Activated CD4-positive, alpha-beta T cell treated with anti-CD3 and anti-CD28 coated beads, Interleukin-2, amount 10 ng/mL, durations not matched to agents 24 days and 14 days (primary cell): ENCODE measurements around the gene KCNMB2. TPM values are rescaled to one million over a fixed set of nuclear protein-coding genes. Genes with fewer than 3 reads are reported as not detected.

ENCODE experiments used
- DNase-seq: peaks from one replicate; pipeline ENCODE4 v3.0.0; 2022
- H3K27ac Mint-ChIP-seq: one replicate; pipeline ENCODE4 v1.8.0; 2022; ENCODE audit warnings: mild to moderate bottlenecking, mixed read lengths
- H3K27me3 Mint-ChIP-seq: one replicate; pipeline ENCODE4 v1.8.0; 2022; ENCODE audit warnings: mixed read lengths
- H3K36me3 Mint-ChIP-seq: one replicate; pipeline ENCODE4 v1.8.0; 2022; ENCODE audit warnings: low read depth, mild to moderate bottlenecking, mixed read lengths
- H3K4me1 Mint-ChIP-seq: one replicate; pipeline ENCODE4 v1.8.0; 2021; ENCODE audit warnings: mixed read lengths
- H3K4me3 Mint-ChIP-seq: one replicate; pipeline ENCODE4 v1.8.0; 2022; ENCODE audit warnings: mild to moderate bottlenecking, moderate library complexity, mixed read lengths
- H3K9me3 Mint-ChIP-seq: one replicate; pipeline ENCODE4 v1.8.0; 2021; ENCODE audit warnings: mixed read lengths
- intact Hi-C: fragments of 100-400 bp; cut with micrococcal nuclease; formaldehyde crosslinking; loops from one replicate; pipeline ENCODE4 v1.15.1; 2023
- total RNA-seq: library from RNA; stranded (reverse); gene quantifications from 2 replicates; pipeline ENCODE4 v1.2.3, GENCODE V29; 2022

The KCNMB2 gene
- total RNA-seq, 1 donor from 2014 or later, result not detected

DNA sequence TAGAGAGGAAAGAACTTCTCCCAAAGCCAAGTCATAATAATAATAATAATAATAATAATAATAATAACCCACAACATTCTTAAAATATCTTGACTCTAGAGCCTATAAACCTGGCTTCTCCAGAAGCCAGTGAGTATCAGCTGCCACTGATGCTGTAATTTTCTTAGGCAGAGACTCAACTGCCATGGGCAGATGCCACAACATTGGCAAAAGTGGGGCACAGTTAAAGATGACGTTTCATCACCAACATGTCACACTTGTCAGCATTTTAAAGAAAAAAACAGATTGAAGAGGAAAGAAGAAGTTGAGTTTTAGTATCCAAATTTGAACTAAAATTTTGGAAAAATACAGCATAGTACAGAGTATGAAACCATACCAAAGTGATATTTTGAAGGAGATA lies 270.4 kb downstream of the KCNMB2 start:
- Mint-ChIP-seq H3K9me3 (no peaks in the 10 kb centered on the region), H3K4me1 (no peaks in the 10 kb centered on the region), H3K4me3 (no peak overlapping the region), H3K27ac (no peak overlapping the region), H3K27me3 (no peaks in the 10 kb centered on the region), H3K36me3 (no peaks in the 10 kb centered on the region)
- no peak for DNase-seq
- intact Hi-C loops, result no loop called here

DNA sequence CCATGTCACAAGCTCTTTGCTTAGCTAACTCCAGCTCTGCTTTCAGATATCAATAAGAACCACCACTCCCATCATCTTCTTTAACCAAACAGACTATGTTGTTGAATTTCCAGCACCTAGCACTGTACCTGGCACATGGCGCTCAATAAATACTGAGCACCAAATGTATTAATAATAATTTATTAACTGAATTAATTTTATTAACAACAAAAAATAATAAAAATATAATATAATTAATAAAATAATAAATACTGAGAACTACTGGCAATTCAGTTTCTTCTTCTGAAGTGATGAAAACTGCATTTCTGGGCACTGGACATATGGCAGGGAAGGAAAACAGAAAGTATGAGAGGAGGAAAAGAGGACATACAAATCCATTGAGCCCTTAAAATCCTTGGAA lies 271.5 kb downstream of the KCNMB2 start:
- no peak for DNase-seq
- no peaks in the 10 kb centered on the region for H3K27me3 Mint-ChIP-seq
- no peak overlapping the region for H3K4me3 Mint-ChIP-seq
- no peaks in the 10 kb centered on the region for H3K36me3 Mint-ChIP-seq
- no peak overlapping the region for H3K27ac Mint-ChIP-seq
- intact Hi-C loops, result no loop called here
- H3K4me1 Mint-ChIP-seq, result no peaks in the 10 kb centered on the region
- H3K9me3 Mint-ChIP-seq, result no peaks in the 10 kb centered on the region

DNA sequence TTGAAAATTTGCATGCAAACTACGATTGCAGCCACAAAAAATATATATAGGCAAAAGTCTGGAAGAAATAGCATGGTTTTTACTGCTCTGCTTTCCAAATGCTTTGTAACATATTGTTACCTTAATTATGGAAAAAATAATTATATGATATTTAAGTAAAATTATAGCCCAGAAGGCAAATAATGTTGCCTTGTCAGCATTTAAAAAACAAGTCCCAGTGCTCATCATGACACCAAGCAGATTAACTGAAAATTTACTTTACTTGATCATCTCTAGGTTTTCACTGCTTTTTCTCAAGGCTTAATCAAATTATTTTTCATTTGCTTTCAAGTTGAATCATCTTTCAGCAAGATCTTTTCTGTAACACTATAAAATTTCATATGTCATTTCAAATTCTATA lies 272.5 kb downstream of the KCNMB2 start:
- Mint-ChIP-seq H3K27ac (no peak overlapping the region), H3K4me1 (no peaks in the 10 kb centered on the region), H3K4me3 (no peak overlapping the region), H3K27me3 (no peaks in the 10 kb centered on the region), H3K9me3 (no peaks in the 10 kb centered on the region), H3K36me3 (no peaks in the 10 kb centered on the region)
- intact Hi-C loops, result no loop called here
- DNase-seq, result no peak

DNA sequence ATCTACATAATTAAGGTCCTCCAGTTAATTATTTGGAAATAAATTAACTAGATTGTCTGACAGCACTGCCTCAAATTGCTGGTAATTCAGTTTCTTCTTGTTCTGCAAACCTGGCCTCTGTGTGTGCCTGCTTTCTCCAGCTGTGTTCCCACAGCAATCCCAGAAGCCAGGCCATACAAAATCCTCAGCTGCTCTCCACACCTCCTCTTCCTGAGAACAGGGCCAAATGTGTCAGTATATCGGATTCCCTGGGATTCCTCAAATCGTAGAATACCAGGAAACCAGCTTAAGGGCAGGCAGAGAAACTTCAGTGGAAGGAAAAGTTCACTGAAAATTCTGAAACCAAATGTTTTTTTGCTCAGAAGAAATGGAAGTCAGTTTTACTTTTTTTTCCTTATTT lies 273.9 kb downstream of the KCNMB2 start:
- no peak for DNase-seq
- Mint-ChIP-seq H3K4me3 (no peak overlapping the region), H3K36me3 (no peaks in the 10 kb centered on the region), H3K27ac (no peak overlapping the region), H3K4me1 (no peaks in the 10 kb centered on the region), H3K27me3 (no peaks in the 10 kb centered on the region), H3K9me3 (no peaks in the 10 kb centered on the region)
- intact Hi-C loops, result no loop called here

DNA sequence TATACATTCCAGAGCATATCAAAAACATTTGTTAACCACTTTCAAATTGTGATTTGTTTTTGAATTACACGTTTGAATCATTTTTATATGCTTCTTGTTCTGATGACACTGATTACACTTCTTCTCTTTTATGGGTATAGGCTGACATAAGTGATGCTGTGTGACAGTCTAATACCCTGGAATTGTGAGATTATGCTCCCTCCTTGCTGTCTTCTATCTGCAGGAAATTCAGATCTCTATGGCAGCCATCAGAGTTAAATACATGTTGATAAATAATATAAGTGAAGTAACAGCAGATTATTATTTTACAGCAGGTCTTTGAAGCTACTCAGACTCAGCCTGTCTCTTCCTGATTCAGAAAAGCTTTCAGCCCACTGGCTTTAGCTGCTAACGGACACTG lies 286.5 kb downstream of the KCNMB2 start:
- H3K9me3 Mint-ChIP-seq, result no peaks in the 10 kb centered on the region
- H3K27ac Mint-ChIP-seq, result no peak overlapping the region
- no peak overlapping the region for H3K4me3 Mint-ChIP-seq
- intact Hi-C loops, result no loop called here
- H3K4me1 Mint-ChIP-seq, result no peaks in the 10 kb centered on the region
- no peaks in the 10 kb centered on the region for H3K27me3 Mint-ChIP-seq
- no peaks in the 10 kb centered on the region for H3K36me3 Mint-ChIP-seq
- no peak for DNase-seq

DNA sequence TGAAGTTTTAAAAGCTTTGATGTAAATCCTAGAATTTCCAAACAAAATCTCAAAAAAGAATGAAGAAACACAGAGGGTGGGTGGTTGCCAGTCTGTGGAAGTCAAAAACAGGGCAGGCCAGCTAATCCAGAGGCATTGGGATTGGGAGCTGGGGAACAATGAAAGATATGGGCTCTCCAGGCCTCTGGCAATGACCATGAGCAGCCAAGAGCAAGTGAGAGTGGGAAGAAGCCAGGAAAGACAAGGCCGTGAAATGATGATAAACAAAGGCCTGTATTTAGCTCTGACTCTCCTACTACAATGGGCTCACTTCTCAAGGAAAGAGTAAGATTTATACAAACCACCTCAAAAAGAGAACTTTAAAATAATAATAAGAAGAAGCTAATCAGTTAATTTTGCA lies 286.9 kb downstream of the KCNMB2 start:
- DNase-seq, result no peak
- H3K36me3 Mint-ChIP-seq, result no peaks in the 10 kb centered on the region
- H3K9me3 Mint-ChIP-seq, result no peaks in the 10 kb centered on the region
- no peak overlapping the region for H3K4me3 Mint-ChIP-seq
- intact Hi-C loops, result no loop called here
- no peak overlapping the region for H3K27ac Mint-ChIP-seq
- H3K27me3 Mint-ChIP-seq, result no peaks in the 10 kb centered on the region
- H3K4me1 Mint-ChIP-seq, result no peaks in the 10 kb centered on the region

DNA sequence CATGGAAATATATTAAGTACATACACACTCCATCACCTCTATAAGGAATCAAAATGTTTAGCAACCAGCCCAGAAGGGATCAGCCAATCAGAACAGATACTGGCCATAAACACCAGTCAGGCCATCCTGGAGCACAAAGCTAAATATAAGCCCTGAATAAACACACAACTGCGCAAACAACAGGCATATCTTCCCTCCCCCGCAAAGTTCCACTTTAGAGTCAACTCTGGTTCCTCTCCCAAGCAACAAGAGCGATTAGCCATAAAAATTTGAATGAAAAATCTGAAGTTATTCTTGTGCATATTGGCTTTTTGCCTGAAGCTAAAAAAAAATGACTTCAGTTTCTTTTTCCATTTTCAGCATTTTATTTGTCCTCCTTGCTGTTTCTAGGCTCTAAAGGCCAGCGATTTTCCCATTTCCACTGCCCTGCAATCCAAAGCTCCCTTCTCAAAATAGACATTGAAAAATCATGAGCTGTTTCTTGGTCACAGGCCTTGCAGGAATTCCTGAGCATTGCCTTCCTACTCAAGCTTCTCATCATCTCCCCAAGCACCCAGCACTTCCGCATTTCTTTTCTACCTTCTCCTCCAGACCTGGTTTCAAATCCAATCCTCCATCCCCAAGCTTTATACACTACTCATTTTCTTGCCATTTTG lies 287.5 kb downstream of the KCNMB2 start:
- Mint-ChIP-seq H3K4me3 (no peak overlapping the region), H3K27me3 (no peaks in the 10 kb centered on the region), H3K4me1 (no peaks in the 10 kb centered on the region), H3K36me3 (no peaks in the 10 kb centered on the region), H3K27ac (no peak overlapping the region), H3K9me3 (no peaks in the 10 kb centered on the region)
- DNase-seq, result no peak
- intact Hi-C loops, result no loop called here

DNA sequence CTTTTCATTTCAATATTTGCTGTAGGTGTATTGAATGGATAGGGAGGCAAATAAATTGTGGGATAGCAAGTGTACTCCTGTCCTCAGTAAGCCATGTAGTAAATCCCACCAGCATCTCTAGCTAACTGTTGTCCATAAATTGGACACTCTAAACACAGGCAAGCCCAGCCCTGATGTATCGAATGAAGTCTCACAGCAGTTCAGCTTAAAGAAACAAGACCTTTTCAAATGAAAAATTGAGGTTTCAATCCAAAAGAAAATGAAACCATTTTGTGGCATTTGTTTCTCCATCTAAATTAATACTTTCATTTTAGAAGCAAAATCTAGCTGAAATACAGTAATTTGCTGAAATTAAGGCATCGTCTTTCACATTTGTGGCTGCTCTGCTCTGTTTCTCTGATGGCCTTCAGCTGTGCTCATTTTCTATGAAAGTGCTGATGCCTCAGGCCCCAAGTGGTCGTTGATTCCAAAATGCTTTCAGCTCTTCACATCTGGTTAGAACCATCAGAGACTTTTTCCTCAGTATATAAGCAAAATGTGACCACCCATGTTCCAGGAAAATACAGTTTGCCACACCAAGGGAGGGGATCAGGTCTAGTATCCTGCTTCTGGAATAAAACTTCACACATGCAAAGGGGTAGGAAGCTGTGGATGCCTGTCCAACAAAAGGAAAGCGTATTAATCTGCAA lies 290.3 kb downstream of the KCNMB2 start:
- H3K4me3 Mint-ChIP-seq, result no peak overlapping the region
- H3K9me3 Mint-ChIP-seq, result no peaks in the 10 kb centered on the region
- no peak for DNase-seq
- H3K36me3 Mint-ChIP-seq, result no peaks in the 10 kb centered on the region
- no peaks in the 10 kb centered on the region for H3K27me3 Mint-ChIP-seq
- H3K27ac Mint-ChIP-seq, result no peak overlapping the region
- no peaks in the 10 kb centered on the region for H3K4me1 Mint-ChIP-seq
- intact Hi-C loops, result no loop called here

DNA sequence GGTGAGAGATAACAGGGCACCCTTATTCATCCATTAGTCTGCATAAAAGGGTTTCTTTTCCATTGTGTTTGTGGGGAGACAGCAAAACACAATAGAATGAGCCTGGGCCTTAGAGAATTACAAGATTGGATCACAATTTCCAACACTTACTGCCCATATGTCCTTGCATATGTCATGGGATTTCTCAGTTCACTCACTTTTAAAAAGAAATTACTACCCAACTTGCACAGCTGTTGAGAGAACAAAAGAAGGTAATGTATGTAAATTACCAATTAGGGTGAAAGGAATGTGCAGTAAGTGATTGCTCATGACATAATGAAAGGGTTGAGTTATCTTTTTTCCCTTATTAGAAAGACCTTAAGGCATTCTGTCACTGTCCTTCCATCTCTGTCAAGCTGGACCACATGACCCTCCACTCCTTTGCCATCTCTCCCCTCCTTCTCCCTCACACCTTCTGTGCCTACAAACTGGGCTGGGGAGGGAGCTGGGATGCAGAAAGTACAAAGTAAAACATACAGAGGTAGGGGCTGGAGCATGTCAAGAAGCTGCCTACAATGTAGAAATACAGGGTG lies 291.1 kb downstream of the KCNMB2 start:
- Mint-ChIP-seq H3K27ac (no peak overlapping the region), H3K4me1 (no peaks in the 10 kb centered on the region), H3K27me3 (no peaks in the 10 kb centered on the region), H3K4me3 (no peak overlapping the region), H3K36me3 (no peaks in the 10 kb centered on the region), H3K9me3 (no peaks in the 10 kb centered on the region)
- no peak for DNase-seq
- intact Hi-C loops, result no loop called here

DNA sequence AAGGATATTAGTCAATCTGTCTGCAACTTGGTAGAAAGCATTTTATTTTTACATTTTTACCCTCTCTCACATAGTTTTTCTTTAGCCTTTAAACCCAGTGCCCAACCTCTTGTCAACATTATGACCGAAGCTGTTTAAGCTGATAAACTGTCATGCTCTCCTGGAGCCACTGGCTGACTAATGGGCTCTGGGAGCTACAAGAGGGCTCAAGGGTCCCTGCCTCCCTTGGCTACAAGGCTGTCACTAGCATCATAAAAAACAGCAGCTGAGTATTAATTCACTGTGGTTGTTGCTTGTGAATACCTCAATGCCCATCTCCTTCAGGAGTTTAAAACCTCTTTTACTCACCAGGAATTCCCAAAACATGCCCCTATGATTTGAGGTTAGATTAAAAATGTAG lies 297.5 kb downstream of the KCNMB2 start:
- Mint-ChIP-seq H3K36me3 (no peaks in the 10 kb centered on the region), H3K4me3 (no peak overlapping the region), H3K4me1 (no peaks in the 10 kb centered on the region), H3K27me3 (peaks cover 2% of the 10 kb centered on the region), H3K27ac (no peak overlapping the region), H3K9me3 (no peaks in the 10 kb centered on the region)
- intact Hi-C loops, result no loop called here
- no peak for DNase-seq

DNA sequence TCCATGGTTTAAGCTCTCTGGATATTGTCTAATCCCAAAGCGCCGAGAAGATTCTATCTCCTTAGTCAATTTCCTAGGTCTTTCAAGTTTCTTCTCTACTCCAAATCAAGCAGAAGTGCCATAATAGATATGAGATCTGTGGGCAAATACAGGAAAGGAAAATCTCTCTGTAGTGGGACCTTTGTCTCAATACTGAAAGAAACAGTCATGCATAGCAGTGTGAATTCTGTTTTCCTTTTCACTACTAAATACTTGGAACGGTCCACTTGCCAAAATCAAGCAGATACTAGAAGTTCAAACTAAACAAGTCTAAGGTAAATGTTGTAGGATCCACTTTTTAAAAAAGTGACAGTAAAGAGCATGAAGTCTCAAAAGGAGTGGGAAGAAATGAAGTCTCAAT lies 298.8 kb downstream of the KCNMB2 start:
- intact Hi-C loops, result no loop called here
- H3K27ac Mint-ChIP-seq, result no peak overlapping the region

DNA sequence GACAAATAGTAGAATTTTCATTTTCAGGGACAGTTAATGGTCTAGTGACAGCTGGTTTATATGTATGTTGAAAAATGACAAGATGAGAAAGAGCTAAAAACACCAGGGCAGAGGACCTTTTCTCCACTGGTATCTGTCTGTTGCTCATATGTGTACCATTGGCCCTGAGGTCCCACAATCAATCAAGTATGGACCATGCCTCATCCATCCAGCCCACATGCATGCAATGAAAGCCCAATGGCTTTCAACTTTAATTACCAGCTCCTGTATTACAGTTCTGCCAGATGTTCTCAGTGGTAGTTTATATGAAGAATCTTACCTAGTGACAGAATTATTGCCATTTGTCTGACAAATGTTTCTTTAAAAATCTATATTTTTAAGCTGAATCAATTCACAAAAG lies 301.3 kb downstream of the KCNMB2 start:
- DNase-seq, result no peak
- H3K4me1 Mint-ChIP-seq, result no peaks in the 10 kb centered on the region
- peaks cover 2% of the 10 kb centered on the region for H3K27me3 Mint-ChIP-seq
- intact Hi-C loops, result no loop called here
- H3K36me3 Mint-ChIP-seq, result no peaks in the 10 kb centered on the region
- no peak overlapping the region for H3K27ac Mint-ChIP-seq
- H3K4me3 Mint-ChIP-seq, result no peak overlapping the region
- peaks cover 3% of the 10 kb centered on the region for H3K9me3 Mint-ChIP-seq

More for the DNA sequence above, 298.8 kb downstream of the KCNMB2 start:
- Mint-ChIP-seq H3K4me3 (no peak overlapping the region), H3K4me1 (no peaks in the 10 kb centered on the region), H3K27me3 (peaks cover 2% of the 10 kb centered on the region), H3K36me3 (no peaks in the 10 kb centered on the region), H3K9me3 (no peaks in the 10 kb centered on the region)
- DNase-seq, result no peak

DNA sequence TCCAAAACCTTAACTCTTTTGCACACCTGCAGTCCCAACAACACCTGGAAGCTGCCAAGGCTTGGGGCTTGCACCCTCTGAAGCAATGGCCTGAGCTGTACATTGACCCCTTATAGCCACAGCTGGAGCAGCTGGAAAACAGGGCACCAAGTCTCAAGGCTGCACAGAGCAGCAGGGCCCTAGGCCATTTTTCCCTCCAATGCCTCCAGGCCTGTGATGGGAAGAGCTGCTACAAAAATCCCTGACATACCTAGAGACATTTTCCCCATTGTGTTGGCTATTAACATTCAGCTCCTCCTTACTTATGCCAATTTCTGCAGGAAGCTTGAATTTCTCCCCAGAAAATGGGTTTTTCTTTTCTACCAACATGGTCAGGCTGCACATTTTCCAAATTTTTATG lies 304.4 kb downstream of the KCNMB2 start:
- Mint-ChIP-seq H3K4me3 (no peak overlapping the region), H3K27me3 (peaks cover 2% of the 10 kb centered on the region), H3K36me3 (no peaks in the 10 kb centered on the region), H3K4me1 (no peaks in the 10 kb centered on the region), H3K9me3 (peaks cover 3% of the 10 kb centered on the region), H3K27ac (no peak overlapping the region)
- intact Hi-C loops, result no loop called here
- DNase-seq, result no peak

DNA sequence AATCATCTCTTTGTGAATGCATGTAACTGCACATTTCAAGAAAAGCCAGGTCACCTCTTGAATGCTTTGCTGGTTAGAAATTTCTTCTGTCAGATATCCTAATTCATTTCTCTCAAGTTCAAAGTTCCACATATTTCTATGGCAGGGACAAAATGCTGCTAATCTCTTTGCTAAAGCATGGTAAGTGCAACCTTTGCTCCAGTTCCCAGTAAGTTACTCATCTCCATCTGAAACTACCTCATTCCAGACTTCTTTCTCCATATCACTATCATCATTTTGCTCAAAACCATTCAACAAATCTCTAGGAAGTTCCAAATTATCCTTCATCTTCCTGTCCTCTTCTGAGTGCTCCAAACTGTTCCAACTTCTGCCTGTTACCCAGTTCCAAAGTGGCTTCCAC lies 304.8 kb downstream of the KCNMB2 start:
- H3K36me3 Mint-ChIP-seq, result no peaks in the 10 kb centered on the region
- no peak overlapping the region for H3K4me3 Mint-ChIP-seq
- intact Hi-C loops, result no loop called here
- peaks cover 3% of the 10 kb centered on the region for H3K9me3 Mint-ChIP-seq
- no peak overlapping the region for H3K27ac Mint-ChIP-seq
- no peak for DNase-seq
- no peaks in the 10 kb centered on the region for H3K4me1 Mint-ChIP-seq
- H3K27me3 Mint-ChIP-seq, result peaks cover 2% of the 10 kb centered on the region

DNA sequence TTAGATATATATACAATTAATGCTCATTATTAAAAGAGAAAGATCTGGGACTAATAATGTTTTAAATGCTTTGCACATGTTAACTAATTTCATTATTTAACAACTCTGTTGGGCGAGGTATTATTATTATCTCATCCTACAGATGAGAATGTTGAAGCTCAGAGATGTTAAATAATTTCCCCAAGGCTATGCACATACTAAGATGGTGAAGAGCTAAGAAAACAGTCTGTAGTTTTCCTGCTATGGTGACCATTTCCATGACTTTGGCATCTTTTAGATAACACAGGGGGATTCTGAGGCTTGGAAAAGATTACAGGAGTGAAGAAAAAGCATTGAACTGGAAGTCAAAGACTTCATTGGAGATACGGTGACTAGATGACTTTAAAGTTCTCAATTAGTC lies 308.7 kb downstream of the KCNMB2 start:
- Mint-ChIP-seq H3K4me3 (no peak overlapping the region), H3K4me1 (no peaks in the 10 kb centered on the region), H3K27ac (no peak overlapping the region), H3K9me3 (peaks cover 3% of the 10 kb centered on the region), H3K36me3 (no peaks in the 10 kb centered on the region), H3K27me3 (no peaks in the 10 kb centered on the region)
- no peak for DNase-seq
- intact Hi-C loops, result no loop called here
